HL-60 (cell line): Measurements from ENCODE around the gene DIP2C.

Source experiments
- GABPA ChIP-seq: IDR thresholded peaks from 2 replicates; pipeline ENCODE4 v1.6.1; 2012; ENCODE audit warnings: low read depth
- POLR2AphosphoS5 ChIP-seq: IDR thresholded peaks from 2 replicates; pipeline ENCODE4 v1.6.1; 2012; ENCODE audit warnings: low read depth
- SPI1 ChIP-seq: IDR thresholded peaks from 2 replicates; pipeline ENCODE4 v1.6.1; 2012; ENCODE audit warnings: low read depth, mild to moderate bottlenecking, borderline replicate concordance
- TF ChIP-seq, protein P1 (sequence below): IDR thresholded peaks from one replicate; pipeline ENCODE4 v1.5.1; 2011; ENCODE audit warnings: low read length, control low read depth, inconsistent platforms; ENCODE audit not compliant: insufficient read depth
- TF ChIP-seq, protein P2 (sequence below): IDR thresholded peaks from 2 replicates; pipeline ENCODE4 v1.6.1; 2012; ENCODE audit warnings: low read depth; ENCODE audit not compliant: insufficient replicate concordance

DNA sequence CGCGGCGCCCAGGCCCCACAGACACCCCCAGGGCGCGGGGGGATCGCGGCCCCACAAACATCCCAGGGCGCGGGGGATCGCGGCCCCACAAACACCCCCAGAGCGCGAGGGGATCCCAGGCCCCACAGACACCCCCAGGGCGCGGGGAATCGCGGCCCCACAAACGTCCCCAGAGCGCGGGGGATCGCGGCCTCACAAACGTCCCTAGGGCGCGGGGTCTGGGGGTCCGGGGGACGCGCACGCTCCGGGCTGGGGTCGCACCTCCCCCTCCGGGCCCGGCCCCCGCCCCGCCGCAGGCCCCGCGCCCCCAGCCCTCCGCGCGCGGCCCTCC is 382 bp downstream of the DIP2C start:
- TF ChIP-seq, protein P1, sequence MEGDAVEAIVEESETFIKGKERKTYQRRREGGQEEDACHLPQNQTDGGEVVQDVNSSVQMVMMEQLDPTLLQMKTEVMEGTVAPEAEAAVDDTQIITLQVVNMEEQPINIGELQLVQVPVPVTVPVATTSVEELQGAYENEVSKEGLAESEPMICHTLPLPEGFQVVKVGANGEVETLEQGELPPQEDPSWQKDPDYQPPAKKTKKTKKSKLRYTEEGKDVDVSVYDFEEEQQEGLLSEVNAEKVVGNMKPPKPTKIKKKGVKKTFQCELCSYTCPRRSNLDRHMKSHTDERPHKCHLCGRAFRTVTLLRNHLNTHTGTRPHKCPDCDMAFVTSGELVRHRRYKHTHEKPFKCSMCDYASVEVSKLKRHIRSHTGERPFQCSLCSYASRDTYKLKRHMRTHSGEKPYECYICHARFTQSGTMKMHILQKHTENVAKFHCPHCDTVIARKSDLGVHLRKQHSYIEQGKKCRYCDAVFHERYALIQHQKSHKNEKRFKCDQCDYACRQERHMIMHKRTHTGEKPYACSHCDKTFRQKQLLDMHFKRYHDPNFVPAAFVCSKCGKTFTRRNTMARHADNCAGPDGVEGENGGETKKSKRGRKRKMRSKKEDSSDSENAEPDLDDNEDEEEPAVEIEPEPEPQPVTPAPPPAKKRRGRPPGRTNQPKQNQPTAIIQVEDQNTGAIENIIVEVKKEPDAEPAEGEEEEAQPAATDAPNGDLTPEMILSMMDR = no peak
- TF ChIP-seq POLR2AphosphoS5 = no peak
- TF ChIP-seq, protein P2, sequence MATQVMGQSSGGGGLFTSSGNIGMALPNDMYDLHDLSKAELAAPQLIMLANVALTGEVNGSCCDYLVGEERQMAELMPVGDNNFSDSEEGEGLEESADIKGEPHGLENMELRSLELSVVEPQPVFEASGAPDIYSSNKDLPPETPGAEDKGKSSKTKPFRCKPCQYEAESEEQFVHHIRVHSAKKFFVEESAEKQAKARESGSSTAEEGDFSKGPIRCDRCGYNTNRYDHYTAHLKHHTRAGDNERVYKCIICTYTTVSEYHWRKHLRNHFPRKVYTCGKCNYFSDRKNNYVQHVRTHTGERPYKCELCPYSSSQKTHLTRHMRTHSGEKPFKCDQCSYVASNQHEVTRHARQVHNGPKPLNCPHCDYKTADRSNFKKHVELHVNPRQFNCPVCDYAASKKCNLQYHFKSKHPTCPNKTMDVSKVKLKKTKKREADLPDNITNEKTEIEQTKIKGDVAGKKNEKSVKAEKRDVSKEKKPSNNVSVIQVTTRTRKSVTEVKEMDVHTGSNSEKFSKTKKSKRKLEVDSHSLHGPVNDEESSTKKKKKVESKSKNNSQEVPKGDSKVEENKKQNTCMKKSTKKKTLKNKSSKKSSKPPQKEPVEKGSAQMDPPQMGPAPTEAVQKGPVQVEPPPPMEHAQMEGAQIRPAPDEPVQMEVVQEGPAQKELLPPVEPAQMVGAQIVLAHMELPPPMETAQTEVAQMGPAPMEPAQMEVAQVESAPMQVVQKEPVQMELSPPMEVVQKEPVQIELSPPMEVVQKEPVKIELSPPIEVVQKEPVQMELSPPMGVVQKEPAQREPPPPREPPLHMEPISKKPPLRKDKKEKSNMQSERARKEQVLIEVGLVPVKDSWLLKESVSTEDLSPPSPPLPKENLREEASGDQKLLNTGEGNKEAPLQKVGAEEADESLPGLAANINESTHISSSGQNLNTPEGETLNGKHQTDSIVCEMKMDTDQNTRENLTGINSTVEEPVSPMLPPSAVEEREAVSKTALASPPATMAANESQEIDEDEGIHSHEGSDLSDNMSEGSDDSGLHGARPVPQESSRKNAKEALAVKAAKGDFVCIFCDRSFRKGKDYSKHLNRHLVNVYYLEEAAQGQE = no peak
- TF ChIP-seq GABPA = no peak
- no peak for TF ChIP-seq SPI1
